Ramos (cell line): ENCODE results near the gene MPND.

Source experiments
- in situ Hi-C: fragments of 300-500 bp; cut with MboI; formaldehyde crosslinking; loops from one replicate; pipeline ENCODE4 v1.14.3; 2022; ENCODE audit warnings: low sequenced_read_pairs; ENCODE audit not compliant: unreplicated experiment

Gene MPND

DNA sequence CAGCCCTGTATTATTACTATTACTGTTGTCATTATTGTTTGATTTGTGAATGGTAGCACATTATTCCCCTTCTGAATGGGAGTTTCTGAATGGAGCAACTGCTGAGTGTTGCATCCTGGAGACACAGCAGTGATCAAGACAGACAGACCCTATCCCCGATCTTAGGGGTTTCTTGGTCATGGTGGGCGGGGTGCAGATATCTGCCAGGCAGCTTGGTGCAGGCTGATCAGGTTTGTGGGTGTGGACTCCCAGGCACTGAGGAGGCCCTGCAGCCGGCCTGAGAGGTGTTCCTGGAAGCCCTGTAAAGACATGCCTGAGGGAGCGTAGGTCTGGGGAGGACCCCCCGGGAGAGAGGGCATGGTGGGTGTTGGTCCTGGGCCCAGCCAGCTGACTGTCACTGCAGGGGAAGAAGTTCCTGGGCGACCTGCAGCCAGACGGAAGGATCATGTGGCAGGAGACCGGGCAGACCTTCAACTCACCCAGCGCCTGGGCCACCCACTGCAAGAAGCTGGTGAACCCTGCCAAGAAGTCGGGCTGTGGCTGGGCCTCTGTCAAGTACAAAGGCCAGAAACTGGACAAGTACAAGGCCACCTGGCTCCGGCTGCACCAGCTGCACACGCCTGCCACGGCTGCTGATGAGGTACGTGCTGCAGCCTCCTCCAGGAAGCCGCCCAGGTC, 2.1 kb downstream of the MPND start:
- in situ Hi-C loops, result loop anchor here (5.0 kb wide), 1 partner anchor 73 kb away; no protein-coding TSS in a partner anchor

DNA sequence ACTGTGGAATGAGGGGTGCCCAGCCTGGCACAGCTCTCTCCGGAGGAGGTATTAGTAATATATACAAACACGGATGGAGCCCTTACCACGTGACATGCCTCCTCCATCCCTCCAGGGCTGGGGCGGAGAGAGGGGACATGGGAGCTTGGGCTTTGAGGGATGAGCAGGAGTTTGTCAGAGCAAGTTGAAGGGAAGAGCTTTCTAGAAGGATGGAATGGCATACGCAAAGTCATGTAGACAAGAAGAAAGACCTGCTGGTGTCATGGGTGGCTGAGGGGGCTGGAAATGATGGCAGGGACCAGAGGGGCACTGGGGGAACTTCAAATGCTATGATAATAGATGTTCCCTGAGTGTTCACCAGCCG, 2.6 kb downstream of the MPND start:
- in situ Hi-C loops, result loop anchor here (5.0 kb wide), 1 partner anchor 74 kb away; no protein-coding TSS in a partner anchor

DNA sequence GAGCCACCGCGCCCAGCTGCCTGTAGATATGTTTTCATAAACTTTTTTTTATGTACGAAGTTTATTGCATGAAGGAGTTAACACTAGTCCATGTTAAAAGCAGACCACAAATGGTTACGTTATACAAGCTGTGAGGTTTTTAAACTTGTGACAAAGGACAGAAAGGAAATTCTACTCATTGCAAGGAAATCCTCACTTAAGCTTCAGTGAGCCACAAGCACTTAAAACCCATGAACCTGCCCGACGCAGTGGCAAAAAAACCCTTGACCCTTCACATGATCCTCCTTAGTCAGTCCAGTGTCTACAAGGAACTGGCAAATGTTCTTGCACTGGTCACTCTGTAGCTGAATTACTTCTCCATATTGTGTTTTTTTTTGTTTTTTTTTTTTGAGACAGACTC, 4.2 kb downstream of the MPND start:
- in situ Hi-C loops, result loop anchor here (5.0 kb wide), 1 partner anchor 75 kb away; no protein-coding TSS in a partner anchor

DNA sequence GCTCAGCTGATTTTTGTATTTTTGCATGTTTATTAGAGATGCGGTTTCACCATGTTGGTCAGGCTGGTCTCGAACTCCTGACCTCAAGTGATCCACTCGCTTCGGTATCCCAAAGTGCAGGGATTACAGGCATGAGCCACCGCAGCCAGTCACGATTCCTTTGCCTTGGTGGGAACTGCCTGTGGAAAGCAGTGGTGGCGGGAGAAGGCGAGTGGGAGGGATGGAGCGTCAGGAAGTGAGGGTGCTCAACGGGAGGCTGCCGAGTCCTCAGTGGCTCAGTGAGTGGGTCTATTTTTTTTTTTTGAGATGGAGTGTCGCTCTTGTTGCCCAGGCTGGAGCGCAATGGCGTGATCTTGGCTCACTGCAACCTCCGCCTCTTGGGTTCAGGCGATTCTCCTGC, 5.9 kb downstream of the MPND start:
- in situ Hi-C loops, result loop anchor here (5.0 kb wide), 1 partner anchor 77 kb away; no protein-coding TSS in a partner anchor

DNA sequence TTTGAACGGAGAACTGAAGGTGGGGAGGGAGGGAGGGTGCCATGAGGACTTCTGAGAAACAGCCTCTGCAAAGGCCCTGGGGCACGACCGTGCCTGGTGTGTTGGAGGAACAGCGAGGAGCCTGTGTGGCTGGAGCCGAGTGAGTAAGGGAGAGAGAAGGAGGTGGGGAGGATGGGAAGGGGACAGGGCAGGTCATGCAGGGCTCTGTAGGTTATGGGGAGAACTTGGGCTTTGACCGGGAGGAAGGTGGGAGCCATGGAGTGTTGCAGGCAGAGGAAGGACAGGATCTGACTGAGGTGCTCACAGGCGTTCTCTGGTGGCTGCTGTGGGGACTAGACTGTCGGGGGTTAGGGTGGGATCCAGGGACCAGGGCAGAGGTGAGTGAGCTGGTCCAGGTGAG, 6.7 kb downstream of the MPND start:
- in situ Hi-C loops, result no loop called here

DNA sequence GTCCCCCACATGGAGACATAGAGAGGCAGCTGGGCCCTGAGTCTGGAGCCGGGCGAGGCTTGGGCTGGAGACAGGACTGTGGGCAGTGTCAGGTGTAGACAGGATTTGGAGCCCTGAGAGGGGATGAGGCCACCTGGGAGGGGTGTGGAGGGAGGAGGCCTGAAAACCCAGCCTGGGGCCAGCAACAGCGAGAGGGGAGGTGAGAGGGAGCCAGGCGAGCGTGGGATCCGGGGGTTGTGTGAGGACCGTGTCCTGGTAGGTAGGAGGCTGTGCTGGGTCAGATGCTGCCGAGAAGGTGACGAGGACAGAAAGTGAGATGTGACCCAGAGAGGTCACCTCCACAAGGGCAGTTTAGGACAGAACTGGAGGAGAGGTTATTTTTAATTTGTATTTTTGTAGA, 7.4 kb downstream of the MPND start:
- in situ Hi-C loops, result no loop called here

DNA sequence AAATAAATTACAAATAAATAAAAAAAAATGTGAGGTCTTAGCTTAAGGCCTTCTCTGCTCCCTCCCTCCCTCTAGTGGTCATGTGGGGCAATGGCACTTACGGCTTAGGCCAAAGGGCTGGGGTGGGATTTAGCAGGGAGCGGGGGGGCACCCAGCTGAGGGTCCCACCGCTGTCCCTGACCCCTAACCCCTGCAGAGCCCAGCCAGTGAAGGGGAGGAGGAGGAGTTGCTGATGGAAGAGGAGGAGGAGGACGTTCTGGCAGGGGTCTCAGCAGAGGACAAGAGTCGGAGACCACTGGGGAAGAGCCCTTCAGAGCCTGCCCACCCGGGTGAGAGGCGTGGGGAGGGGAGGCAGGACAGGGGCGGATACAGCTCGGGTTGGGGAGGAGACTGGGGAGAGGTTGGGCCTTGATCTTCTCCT, 9.3 kb downstream of the MPND start:
- in situ Hi-C loops, result no loop called here

DNA sequence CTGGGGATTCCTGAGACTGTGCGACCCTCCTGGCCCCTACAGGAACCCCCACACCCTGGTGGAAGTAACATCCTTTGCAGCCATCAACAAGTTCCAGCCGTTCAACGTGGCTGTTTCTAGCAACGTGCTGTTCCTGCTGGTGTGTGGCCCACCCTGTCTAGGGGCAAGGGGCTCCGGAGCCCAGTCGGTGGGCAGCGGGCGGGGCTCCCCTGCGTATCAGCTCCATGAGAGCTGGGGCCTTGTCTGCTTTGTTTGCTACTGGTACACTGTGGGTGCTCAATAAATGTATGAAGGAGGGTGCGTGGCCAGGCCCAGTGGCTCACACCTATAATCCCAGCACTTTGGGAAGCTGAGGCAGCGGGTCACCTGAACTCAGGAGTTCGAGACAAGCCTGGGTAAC, 10.9 kb downstream of the MPND start:
- in situ Hi-C loops, result no loop called here

DNA sequence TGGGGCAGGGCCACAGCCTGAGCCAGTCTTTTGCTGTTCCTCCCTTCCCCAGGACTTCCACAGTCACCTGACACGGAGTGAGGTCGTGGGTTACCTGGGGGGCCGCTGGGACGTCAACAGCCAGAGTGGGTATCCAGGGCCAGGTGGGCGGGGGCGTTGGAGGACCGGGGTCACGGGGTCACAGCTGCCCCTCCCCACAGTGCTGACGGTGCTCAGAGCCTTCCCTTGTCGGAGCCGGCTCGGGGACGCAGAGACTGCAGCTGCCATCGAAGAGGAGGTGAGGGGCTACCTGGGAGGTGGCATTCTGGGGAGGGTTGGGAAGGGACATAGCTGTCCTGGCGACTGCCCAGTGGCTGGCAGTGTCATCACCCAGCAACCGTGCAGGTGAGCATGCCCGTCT, 11.5 kb downstream of the MPND start:
- in situ Hi-C loops, result no loop called here

DNA sequence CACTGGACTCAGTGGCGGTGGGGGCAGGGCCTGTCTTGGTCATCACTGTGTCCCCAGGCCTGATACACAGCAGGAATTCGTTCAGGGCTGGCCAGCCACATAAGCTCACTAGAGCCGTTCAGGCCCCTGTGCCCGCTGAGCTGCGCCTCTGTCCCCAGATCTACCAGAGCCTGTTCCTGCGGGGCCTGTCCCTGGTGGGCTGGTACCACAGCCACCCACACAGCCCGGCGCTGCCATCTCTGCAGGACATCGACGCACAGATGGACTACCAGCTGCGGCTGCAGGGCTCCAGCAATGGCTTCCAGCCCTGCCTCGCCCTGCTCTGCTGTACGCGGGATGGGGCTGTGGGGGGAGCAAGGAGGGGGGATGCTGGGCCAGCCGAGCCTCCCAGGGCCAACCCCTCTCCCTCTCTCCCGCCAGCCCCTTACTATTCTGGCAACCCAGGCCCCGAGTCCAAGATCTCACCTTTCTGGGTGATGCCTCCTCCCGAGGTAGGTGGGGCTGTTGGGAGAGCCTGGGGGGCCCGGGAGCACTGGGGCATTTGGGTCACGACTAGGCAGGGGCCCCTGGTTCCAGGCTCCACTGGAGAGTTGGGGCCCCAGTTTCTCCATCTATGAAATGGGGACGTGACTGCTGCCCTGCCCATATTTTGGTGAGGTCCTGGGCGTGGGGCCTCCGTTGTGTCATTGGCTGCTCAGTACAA, 13.9 kb downstream of the MPND start:
- in situ Hi-C loops, result no loop called here

DNA sequence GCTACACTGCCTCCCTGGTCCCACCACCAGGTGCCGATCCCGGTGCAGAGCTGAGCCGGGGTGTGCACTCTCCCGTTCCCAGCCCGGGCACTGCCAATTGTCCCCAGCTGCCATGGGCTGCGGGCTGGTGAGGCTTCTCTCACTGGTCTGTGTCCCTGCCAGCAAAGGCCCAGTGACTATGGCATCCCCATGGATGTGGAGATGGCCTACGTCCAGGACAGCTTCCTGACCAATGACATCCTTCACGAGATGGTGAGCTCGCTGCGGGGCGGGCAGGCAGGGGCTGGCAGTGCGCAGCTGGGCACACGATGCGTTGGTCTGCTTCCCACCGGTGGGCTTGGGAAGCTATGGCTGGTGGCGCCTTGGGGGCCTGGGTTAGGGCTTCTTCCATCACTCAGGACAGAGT, 14.6 kb downstream of the MPND start:
- in situ Hi-C loops, result no loop called here

DNA sequence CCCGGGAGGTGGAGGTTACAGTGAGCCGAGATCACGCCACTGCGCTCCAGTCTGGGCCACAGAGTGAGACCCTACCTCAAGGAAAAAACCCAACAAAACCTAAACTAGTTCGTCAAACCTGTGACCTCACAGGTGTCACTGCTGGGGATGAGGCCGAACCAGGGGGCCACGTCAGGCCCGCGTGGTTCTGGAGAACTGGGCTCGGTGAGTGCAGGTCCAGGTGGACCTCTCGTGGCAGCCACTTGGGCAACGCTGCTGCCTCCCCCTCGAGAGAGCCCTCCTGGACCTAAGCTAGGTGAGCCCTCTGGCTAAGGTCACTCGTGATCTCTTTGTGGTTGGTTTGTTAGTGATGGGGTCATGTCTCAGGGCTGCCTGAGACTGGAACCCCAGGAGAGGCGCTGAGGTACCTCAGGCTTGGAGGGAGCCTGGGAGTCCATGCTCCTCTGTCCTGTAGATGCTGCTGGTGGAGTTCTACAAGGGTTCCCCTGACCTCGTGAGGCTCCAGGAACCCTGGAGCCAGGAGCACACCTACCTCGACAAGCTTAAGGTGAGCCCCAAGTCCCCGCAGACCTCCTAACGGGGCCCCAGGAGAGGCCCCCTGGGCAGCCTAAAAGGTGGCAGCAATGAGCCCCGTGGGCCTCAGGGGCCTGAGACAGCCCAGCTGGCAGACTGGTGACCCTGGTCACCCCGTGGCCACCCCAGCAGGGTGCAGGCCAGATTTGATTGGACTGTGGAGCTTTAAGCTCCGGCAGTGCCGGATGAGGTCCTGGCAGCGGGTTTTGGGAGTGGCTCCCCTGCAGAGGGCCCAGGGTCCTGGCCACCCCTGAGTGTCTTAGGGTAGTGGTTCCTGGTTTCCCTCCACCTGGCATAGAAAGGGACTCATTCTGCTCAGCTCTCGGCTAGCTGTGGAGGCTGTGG, 15.6 kb downstream of the MPND start:
- in situ Hi-C loops, result no loop called here

DNA sequence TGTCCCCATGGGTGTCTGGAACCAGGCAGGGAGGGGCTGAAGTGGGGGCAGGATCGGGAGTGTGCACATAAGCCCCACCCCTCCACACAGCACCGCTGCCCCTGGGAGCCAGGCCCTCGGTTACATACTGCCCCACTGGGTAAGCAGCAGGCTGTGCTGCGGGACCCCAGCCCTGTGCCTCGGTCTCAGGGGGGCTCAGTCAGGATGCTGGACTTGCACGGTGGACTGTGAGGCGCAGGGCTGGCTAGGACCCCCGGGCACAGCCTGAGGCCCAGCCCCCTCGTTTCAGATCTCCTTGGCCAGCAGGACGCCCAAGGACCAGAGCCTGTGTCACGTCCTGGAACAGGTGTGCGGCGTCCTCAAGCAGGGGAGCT, 16.3 kb downstream of the MPND start:
- in situ Hi-C loops, result no loop called here

DNA sequence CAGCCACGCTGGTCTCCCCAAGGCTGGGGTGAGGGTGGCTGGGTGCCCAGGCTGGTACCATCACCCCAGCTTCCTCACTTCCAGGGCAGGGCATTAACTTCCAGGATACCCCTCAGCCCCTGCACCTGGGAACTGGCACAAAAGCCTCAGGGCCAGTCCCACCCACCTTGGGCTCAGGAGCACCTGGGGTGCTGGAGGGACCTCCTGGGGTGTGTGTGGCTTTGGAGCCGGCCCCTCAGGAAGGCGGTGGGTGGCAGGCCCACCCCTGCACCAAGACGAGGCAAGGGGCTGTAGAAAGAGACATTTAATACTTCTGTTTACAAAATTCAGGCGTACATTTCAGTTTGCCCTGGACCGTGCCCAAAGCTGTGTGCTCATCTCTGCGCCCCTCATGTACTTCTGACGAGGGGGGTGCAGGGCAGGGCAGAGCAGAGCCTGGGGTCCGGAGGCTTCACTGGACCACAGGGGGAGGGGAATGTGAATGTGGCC, 16.8 kb downstream of the MPND start:
- in situ Hi-C loops, result no loop called here

DNA sequence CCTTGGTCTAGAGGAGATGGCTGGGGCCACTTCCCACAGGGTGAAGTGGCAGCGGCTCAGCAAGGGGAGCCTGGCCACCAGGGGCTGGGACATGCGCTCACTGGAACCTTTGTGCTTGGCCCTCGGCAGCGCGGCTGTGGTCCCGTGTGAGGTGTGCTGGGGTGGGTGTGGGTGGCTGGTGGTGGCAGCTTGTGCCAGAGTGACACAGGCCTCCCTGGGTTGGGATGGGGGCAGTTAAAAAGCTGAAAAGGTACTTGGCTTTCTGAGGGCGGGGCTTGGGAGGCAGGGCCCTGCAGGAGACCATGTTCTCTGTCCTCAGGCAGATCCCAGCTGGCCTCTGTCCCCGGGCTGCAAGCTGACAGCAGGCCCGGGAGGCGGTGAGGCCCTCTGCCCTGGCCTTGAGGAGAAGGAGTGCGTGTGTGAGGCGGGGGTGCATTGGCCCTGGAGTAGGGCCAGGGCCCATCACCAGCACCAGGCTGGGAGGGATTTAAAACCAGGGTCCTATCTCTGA, 17.3 kb downstream of the MPND start:
- in situ Hi-C loops, result no loop called here

DNA sequence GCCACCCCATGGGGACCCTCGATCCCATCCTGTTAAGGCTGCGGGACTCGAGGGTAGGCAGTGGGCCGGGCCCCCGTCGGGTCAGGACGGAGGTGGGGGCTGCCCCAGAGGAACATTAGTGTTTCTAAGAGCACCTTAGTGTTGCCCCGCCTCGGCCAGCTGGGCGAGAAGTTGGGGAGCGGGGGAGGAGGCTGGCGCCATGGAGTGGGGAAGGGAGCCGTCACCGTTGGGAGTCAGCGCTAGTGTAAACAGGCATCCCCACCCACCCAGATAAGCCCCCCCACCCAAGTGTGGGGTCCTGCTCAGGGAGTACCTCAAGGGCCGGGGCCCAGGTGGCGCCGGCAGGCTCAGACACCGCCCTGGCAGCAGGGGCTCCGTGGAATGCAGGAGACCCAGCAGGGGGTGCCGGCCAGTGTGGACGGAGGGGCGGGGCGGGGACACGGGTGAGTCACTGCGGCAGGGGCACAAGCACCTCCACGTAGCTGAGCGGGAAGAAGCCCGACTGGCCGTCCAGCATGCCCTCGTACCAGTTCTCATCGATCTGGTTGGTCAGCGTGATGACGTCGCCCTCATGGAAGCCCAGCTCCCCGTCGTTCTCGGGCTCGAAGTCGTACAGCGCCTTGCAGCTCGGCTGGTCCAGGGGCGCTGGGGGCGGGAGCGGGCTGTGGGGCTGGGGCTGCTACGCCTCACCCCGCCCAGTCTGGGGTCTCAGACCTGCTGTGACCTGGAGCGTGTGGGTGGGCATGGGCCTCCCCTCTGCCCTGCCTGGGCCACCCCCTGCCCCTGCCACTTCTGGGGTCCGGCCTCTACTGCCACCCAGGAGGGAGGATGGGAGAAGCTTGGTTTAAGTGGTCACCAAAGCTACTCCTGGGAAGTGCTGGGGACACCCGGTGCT, 18.0 kb downstream of the MPND start:
- in situ Hi-C loops, result no loop called here

DNA sequence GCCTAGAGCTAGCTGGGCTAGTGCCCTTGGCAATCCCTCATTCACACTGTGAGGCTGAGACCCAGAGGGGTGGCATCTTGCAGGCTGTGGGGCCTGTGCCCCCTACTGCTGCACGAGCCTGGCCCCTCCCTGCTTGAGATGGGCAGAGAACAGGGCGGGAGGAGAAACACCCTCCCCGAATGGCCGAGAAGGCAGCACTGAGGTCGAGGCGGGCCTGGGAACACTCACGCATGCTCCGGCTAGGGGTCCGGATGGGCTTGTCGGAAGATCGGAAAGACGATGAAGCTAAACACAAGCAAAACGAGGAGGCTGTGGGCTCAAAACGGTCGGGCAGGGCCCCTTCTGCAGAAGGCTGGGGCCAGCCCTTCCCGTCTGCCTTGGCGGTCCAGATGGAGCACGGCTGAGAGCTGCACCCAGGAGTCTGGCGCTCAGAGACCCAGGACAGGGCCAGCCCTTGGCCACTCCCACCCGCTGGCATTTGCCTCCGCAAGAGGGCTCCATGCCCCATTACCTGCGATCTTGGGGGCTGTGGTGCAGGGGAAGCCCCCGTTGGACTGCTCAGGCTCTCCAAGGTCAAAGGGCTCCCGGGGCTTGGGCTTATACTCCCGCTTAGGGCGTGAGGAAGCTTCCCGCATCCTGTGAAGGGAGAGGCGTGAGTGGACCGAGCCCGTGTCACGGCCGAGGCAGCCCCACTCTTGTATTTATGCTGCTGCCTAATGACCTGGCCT, 18.9 kb downstream of the MPND start:
- in situ Hi-C loops, result no loop called here

DNA sequence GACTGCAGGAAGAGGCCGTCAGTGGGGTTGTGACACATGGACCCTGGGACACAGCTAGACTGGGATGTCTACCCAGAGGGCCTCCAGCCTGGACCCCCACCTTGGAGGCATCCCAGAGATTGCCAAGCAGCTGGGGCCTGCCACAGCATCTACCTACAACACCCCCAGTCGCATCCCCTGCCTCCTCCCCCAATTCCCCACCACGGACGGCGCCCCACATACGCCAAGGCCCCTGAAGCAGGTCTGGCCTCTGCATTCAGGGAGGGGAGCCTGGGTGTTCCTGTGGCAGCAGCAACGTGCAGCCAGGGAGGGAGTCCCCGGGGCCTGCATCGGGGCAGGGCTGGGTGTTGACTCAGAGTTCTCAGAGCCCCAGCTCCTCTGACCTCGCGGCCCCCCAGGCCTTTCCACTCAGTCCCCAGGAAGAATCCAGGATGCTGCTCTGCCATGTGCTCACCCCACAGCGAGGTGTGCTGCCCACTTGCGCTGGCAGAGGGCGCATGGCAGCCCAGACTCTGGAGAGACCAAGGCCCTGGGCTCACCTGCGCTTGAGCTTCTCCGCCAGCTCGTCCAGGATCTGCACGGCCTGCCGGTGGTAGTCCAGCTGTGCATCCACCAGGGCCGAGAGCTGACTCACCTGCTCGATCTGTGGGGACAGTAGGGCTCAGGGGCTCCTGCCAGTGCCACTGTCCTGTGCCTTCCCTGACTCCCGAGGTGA, 19.6 kb downstream of the MPND start:
- in situ Hi-C loops, result no loop called here
